Hematopoietic multipotent progenitor cell (in vitro differentiated cells): ENCODE data around the gene OLFML2A. TPM values are rescaled to one million over a fixed set of nuclear protein-coding genes. Genes with fewer than 3 reads are reported as not detected.

Experiments used
- DNase-seq, 3 donors: peaks; one replicate each; pipeline ENCODE4 v3.0.0-alpha.2; 2011 to 2015; ENCODE audit warnings: low read depth in 2 of 3, low spot score in 2 of 3
- total RNA-seq: library from RNA; depleted of rRNA; stranded (reverse); fragments of >200 nt; gene quantifications from one replicate; pipeline ENCODE4 v1.2.3, GENCODE V29; 2012

The OLFML2A gene
- total RNA-seq, 1 donor = 1.9 TPM

- no peak for DNase-seq
These were observed 72.9 kb downstream of the OLFML2A start for GRCh38 chr9:124849801-124850200.

GRCh38 chr9:124852121-124852828 is 75.3 kb downstream of the OLFML2A start:
- DNase-seq = no peak

- peak; percentile 63 to 79 (median 78) for DNase-seq
These were observed 76.0 kb downstream of the OLFML2A start, which contains the start of gene WDR38 for GRCh38 chr9:124852829-124853531. Gene WDR38 (plus strand): TSS chr9:124853460. CDS start chr9:124853532, 72 bp downstream.

- DNase-seq = no peak
These were observed 76.7 kb downstream of the OLFML2A start for GRCh38 chr9:124853605-124854143.

GRCh38 chr9:124854161-124854560 is 77.2 kb downstream of the OLFML2A start:
- no peak for DNase-seq

GRCh38 chr9:124854822-124855221 is 77.9 kb downstream of the OLFML2A start:
- no peak for DNase-seq

- DNase-seq = no peak
These were observed 78.6 kb downstream of the OLFML2A start for GRCh38 chr9:124855566-124855943.

- peak in 1 of 3 donors; percentile 29 for DNase-seq
These were observed 79.2 kb downstream of the OLFML2A start for GRCh38 chr9:124855944-124856765.

GRCh38 chr9:124857533-124858162 is 80.7 kb downstream of the OLFML2A start:
- DNase-seq = no peak

GRCh38 chr9:124858330-124859046 is 81.6 kb downstream of the OLFML2A start:
- DNase-seq = no peak

- DNase-seq = no peak
These were observed 83.1 kb downstream of the OLFML2A start for GRCh38 chr9:124859803-124860581.

GRCh38 chr9:124860582-124861341 is 83.8 kb downstream of the OLFML2A start:
- DNase-seq = no peak

GRCh38 chr9:124861342-124862229 is 84.7 kb downstream of the OLFML2A start, which contains the start of the genes ARPC5L and RPL35:
Gene ARPC5L (plus strand): TSS chr9:124862130. CDS start chr9:124869291, 7,161 bp downstream.
Gene RPL35 (minus strand): TSS chr9:124861957. CDS start chr9:124861912, 45 bp downstream.
- DNase-seq = peak; percentile 88 to 96 (median 95)

- no peak for DNase-seq
These were observed 86.5 kb downstream of the OLFML2A start for GRCh38 chr9:124863371-124863871.
